Hematopoietic multipotent progenitor cell treated with erythropoietin and hydrocortisone succinate and interleukin-3 and kit ligand, for 8 days (in vitro differentiated cells): ENCODE measurements around the gene TSPAN32.
"Not testable (repeated sequence)": the region's sequence is repeated elsewhere in the genome, so short reads cannot be mapped to it uniquely, and the experiment has no call there.

Experiments used
- DNase-seq: peaks from one replicate; pipeline ENCODE4 v3.0.0-alpha.2; 2015

Gene TSPAN32

DNA sequence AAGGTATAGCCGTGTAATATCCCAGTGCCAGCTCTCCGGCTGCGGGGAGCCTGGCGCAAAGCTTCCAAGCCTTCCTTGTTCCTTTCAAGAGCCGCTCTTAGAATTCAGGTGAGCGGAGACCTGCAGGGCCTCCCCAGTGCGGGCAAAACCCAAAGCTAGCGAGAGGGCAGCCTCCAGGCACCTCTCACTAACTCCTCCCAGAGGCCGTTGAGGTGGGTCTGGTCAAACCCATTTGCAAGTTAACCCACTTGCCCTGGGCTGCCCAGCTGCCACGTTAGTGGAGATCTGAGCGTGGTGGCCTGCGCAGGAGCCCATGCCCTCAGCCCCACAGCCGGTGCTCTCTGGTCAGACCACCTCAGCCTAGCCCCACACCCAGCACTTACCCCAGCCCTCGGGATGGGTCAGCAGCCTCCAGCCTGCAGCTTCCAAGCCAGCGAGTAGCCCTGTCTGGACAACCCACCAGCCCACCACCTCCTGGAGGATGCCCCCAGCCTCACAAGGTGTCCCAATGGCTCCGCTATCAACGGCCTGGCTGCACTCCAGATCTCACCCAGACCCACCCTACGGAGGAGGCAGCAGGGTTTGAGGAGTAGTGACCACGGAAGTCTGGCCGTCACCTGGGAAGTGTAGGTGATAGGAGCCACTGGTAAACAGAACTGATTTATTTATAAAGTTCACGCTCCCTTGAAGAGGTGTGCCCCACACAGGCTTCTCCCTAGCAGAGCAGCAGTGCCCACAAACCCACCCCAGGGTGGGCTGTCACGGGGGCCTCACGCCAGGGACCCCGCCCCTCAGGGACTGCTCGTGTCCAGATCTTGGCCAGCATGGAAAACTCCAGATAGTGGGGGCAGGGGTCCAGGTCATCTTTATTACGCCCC is 33.7 kb upstream of the TSPAN32 start:
- no peak for DNase-seq

DNA sequence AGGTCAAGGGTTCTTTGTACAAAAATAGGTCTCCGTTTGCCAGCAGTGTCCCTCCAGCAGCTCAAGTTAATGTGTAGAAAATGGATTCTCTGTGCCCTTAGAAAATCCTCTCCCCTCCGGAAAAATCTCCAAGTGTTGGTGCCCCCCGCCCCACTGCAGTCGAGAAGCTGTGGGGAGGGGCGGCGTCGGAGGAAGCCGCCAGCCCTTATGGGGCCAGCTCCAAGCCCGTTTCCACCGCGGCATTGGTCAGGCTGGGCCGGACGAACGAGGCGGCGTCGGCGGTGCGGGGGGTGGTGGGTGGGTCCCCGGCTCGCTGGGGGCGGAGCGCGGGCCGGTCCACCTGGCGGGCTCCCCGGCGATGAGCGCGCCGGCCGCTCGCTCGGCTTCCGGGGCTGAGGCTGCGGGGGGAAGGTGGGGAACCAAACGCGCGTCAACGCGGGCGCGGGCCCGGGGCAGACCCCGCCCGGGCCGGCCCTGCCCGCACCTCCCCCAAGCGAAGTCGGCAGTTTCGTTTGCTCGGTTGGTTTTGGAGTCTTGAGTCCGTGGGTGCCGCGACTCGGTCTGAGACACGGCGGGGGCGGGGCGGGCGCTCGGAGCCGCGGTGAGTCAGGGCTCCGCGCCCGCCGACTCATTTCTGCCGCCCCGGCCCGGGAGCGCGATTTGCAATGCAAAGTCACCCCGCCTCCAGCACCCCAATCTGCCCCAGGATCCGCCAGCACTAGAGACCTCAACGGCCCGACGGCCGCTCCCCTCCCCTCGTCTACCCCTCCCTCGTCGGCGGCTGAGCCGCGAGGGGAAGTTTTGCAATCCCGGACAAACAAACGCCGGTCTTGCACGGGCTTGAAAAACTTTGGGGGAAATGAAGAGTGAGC is 32.8 kb upstream of the TSPAN32 start:
- no peak for DNase-seq

DNA sequence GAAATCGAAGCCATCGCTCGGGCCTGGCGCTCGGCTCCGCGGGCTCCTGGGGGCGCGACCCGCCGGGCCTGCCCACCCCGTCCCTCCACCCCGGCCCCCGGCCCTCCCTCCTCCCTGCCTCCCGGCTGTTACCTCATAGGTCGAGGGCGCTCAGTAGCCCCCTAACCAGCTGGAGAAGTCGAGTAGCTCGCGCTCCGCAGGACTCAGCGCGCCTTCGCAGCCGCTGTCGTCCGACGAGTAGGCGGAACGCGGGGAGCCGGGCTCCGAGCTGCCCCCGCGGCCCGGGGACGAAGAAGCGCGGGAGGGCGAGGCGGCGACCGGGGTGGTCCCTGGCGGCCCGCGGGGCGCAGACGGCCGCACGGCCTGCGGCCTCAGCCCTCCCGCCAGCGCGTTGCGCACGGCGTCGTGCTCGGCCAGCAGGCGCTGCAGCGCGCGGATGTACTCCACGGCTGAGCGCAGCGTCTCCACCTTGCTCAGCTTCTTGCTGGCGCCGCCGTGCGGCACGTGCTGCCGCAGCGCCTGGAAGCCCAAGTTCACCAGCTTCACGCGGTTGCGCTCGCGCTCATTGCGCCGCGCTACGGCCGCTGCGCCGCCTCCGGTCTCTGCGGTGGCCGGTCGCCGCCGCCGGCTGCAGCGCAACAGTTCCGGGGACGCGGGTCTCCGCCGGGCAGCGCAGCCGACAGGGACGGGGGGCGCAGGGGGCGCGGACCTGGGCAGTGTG is 32.1 kb upstream of the TSPAN32 start:
- peak; percentile 56 for DNase-seq

DNA sequence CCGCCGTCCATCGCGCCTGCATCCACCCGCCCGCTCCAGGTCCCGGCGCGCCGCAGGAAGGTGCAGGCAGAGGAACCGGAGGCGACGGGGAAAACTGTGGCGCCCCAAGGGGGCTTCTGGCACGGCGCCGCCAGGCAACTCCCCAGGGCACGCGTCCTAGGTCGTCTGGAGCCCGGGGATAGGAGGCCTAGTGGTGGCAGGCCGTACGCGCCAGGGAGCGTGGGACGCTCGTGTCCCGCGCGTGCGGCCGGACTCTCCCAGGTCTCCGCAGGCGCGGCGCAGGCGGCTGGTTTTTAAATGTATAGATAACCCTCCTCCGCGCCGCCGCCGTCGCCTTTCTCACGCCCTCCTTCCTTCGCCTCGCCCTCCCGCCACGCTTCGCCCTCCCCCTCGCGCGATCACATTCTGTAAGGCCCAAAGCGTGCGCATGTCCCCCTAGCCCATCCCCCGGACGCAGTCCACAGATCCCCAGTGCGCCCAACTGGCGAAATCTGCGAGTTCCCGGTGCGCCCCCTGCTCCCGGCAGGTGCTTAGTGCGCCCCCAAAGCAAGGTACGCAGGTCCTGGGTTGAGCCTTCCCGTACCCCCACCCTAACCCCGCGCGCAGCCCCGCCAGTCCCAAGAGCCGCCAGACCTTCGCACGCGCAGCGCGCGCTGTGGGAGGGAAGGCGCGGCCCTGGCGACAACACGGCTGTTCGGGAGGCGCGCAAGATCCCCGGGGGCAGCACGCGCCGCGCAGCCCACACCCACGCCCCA is 31.3 kb upstream of the TSPAN32 start, which contains the start of gene ASCL2:
Gene ASCL2, minus strand, starts transcription at position 267 of the 755 bp plus-strand sequence. Its CDS starts 256 bp downstream, at position 11.
- DNase-seq = no peak

DNA sequence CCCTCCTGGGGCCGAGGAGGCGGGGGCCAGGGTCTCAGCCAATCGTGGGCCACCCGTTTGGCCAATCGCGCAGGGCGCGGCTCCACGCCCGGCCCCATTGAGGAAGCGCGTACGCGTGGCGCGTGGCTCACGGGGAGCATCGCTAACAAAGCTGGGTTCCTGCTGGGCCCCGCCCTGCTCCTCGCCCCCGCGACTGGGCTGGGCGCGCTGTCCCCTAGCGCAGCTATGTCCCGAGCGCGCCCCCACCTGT is 30.8 kb upstream of the TSPAN32 start:
- DNase-seq = no peak

DNA sequence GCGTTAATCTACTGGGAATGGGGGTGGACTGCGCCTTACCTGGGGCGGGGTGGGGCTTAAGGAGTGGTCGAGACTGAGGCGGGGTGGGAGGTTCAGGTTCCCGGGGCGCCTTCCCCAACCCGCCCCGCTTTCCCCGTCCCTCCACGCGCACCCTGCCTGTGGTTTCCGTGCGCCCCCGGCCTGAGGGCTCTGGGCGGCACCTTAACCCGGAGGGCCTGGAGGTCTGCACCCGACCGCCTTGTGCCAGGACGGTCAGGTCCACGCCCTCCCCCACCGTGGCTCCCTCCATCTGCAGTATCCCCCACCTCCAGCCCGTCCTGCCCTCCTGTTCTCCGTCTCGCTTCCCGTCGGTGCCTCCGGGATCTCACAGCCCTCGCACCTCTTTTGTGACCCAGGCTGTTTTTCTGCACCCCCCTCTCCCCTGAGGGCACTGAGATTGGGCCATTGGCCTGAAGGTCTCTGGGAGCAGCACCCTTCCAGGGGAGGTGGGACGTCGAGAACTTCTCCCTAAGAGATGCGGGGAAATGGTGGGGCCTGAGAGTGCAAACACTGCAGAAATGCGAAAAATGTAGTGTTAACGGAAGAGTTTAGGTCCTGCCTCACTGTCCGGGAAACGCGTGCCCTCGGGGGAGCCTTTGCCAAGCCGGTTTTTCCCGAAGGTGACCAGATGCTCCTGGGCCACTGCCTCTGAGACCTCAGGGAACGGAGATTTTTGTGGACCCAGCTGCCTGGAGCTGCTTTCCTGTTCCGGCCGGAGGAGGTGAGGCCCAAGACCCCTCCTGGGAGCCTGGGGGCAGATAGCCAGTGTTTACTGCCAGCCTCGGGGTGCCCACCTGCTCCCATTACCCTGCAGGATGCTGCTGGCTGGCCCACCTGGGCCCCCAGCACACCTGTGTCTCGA is 30.2 kb upstream of the TSPAN32 start:
- DNase-seq = no peak

DNA sequence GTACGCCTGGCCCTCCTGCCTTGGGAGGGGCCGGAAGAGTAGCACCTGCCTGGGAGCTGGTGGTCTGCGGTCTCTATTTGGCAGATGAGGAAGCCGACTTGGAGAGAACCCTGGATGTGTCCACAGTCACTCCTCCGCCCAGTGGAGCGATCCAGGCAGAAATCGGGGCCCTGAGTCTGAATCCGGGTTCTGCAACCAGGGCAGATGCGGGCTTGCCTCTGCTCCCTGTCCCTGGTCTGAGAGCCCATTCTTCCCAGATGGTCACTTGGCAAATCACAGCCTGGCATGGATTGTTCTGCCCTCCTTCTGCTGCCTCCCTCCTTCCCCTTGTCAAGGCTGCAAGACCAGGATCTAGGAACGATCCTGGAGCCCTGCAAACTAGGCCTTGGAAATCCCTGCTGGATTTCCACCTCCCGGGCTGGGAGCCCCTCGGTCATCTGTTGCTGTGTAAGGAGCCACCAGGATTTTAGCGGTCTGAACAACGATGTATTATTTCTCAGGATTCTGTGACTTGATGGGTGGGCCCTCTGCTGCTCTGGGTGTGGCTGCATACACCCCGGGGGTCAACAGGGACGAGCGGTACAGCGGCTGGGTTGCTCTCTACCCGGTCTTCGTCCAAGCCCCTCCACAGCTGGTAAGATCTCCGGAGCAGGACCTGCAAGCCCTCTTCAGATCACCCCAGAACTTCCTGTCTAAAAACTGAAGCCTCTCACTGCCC is 29.4 kb upstream of the TSPAN32 start:
- DNase-seq = no peak

DNA sequence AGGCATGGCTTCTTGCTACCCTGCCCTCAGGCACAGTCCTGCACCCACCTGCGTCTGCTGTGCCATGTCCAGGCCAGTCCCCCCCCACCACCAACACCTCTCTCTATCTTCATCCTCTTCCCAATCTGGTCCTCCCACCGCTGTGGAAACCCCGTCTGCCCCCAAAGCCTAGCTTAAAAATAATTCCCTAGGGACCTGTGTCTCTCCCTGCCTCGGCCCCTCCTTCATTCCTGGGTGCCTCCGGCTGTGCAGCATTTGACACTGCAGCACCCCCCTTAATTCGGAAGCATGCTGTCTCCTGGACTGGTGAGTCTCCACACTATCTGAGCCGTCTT is 28.9 kb upstream of the TSPAN32 start:
- no peak for DNase-seq

DNA sequence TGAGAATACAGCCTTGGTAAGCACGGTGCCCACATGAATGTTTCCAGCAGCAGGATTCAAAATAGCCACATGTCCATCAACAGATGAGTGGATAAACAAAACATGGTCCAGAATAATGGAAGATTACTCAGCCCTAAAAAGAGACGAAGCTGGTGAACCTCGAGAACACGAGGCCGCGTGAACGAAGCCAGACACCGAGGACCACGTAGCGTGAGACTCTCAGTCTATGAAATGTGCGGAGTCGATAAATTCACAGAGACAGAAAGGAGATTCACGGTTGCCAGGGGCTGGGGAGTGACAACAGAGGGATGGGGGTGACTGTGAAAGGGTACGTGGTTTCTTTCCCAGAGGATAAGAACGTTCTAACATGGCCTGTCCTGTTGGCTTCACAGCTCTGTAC is 28.5 kb upstream of the TSPAN32 start:
- no peak for DNase-seq

DNA sequence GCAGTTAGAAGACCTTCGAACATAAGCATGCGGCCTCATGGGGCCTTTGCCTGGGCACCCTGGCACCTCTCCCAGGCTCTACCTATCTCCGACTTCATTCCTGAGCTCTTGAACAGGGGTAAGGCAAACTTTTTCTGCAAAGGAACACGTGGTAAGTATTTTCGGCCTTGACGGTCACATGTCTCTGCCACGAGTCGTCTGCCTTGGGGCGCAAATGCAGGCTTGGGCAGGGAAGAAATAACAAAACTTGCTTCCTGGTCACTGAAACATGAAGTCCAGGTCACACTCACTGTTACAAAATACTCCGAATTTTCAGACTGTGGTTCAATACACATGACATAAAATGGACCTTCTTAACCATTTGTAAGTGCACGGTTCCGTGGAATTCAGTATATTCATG is 28.0 kb upstream of the TSPAN32 start:
- no peak for DNase-seq

DNA sequence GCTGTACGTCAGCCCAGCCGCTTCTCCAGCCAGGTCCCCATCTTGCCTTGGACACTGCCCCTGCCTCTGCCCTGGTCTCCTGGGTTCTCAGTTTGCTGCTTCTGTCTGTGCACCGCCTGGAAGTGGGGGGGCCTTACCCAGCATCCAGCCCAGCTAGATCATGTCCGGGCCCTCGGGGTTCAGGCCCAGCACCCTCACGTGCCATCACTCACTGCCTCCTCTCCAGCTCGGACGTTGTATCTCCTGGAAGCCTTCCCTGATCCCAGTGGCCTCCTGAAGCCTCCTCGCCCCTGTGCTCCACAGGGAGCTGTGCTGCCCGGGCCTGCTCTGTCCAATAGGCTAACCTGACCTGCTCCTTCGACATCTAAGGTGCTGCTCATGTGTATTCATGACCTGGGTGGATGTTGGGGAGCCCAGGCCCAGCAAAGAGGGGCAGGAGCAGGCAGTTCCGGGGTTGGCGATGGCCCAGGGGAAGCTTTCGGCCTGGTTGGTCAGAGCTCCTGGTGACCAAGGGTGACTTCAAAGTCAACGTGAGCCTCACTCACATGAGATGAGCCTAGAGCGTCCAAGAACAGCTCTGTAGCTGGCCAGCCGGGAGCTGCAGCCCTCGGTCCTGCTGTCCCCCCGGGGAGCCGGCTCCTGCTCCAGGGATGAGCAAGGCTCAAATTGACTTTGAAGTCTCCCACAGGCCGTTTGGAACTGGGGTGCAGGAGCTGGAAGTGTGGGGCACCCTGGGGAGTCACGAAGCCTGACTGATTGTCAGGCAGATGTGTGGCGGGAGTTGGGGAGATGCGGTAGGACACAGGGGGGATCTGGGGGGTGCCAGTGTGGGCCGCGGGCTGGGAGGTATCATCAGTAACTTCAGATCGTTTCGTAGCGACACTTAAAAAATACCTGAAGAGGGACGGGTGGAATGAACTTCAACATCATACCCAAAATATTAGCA is 26.2 kb upstream of the TSPAN32 start:
- no peak for DNase-seq

DNA sequence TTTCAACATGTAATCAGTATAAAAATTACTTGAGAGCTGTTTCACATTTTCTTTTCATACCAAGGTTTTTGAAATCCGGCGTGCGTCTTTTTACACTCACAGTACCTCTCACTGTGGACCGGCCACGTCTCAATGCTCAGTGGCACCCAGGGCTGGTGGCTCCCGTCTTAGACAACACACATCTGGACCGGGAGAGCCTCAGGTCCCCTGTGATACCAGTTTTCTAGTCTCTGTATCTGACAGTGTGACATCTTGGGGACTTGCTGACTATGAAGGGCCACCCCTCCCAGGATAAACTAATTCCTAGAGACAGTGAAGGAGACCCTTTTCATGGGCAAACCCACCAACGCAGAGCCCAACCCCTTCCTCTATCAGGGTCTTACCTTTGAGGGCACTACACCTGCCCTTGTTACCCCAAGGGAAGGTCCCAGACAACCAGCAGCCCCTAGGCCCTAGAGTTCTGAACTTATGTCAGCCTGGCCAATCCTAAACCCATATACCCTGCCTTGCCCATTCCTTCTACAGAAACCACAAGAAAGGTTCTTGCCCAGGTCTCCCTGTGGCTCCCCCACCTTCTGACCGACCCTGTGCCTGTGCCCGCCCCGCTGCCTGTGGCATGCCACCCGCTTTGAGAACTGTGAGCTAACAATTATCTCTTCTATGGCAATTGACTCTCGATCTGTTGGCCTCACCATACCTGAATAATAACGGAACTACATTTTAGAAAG is 25.4 kb upstream of the TSPAN32 start:
- DNase-seq = no peak

DNA sequence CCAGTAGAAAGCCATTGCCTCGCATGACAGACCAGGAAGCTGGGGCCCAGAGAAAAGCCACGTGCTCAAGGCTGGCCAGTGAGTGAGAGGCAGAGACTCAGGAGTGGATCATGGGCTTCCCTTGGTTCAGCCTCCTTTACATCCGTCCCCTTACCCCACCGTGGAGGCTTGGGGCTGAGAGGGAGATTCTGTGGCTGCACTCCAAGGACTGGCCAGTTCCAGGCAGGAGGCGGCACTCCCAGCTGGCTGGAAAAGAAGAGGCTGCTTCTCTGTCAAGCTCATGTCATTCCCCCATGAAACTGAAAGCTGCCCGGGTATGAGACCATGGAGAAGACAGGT is 24.8 kb upstream of the TSPAN32 start:
- DNase-seq = no peak

DNA sequence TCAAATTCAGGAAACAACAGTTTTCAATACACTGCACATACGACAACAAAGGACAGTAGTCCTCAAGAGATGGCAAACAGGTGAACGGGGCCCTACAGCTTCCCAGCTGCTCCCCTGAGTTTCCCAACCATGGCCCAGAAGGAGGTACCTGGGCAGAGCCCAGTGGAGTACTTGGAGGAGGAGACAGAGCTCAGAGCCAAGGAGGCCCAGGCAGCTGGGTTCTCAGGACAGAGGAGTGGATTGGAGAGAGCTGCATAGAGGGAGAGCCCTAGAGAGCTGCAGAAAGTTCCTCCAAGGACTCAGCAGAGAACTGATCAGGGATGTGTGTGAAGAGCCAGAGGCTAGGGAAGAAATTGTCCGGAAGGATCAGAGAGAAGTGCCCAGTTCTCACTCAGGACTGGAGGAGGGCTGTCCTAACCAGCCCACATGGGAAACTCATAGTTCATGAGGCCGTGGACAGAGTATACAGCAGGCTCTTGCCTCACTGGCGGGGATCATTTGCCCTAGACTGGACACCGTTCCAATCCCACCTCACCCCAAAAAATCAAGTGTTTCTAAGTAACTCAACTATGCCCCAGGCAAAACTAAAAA is 23.8 kb upstream of the TSPAN32 start:
- no peak for DNase-seq

DNA sequence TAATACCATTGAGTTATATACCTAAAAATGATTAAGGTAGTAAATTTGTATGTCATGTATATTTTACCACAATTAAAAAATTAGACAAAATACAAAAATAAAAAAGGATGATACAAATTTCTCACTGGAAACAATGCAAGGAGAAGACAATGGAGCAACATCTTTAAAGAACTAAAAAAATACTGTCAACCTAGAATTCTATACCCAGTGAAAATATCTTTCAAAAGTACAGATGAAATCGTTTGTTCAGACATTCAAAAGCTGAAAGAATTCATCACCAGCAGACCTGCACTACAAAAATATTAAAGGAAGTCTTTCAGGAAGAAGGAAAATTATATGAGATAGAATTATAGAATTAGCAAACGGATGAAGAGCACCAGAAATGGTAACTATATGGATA is 21.6 kb upstream of the TSPAN32 start:
- DNase-seq = no peak

DNA sequence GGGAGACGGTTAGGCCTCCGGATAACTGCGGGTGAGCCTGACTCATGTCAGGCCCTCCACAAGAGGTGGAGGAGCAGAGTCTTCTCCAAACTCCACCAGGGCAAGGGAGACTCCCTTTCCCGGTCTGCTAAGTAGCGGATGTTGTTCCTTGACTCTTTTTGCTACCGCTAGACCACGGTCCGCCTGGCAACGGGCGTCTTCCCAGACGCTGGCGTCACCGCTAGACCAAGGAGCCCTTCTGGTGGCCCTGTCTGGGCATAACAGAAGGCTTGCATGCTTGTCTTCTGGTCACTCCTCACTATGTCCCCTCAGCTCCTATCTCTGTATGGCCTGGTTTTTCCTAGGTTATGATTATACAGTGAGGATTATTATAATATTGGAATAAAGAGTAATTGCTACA is 15.5 kb upstream of the TSPAN32 start:
- DNase-seq = not testable (repeated sequence)

DNA sequence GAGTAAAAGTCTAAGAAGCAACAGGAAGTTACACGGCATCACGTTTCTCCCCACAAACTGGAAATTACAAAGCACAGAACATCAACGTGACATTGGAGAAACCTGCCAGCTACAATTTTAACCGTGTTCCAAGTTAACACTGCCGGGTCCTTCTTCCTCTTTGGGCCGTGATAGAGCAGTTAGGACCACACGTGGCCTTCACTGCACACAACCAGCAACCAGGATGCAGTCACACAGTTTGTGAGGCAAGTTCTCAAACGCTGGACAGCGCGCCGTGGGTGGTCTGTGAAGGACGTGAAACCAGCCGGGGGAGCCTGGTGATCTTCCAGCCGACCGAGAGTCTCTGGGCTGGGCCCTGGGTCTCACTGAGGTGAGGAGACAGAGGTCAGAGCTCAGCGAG is 14.7 kb upstream of the TSPAN32 start:
- no peak for DNase-seq

DNA sequence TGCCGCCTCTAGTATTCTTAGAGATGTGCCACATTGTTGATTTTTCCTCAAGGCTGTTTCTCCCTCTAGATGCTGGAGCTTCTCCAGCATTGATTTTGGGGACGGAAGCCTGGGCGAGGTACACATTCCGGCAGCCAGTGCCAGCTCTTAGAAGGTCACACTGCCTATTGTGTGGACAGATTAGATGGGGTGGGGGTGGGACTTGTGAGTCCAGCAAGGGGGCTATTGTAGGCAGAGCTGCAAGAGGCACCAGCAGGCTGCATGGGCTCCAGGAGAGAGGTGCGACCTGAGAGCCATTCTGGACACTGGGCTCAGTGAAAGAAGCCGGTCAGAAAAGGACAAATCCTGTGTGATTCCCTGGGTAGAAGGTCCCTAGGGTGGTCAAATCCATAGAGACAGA is 12.5 kb upstream of the TSPAN32 start:
- no peak for DNase-seq

DNA sequence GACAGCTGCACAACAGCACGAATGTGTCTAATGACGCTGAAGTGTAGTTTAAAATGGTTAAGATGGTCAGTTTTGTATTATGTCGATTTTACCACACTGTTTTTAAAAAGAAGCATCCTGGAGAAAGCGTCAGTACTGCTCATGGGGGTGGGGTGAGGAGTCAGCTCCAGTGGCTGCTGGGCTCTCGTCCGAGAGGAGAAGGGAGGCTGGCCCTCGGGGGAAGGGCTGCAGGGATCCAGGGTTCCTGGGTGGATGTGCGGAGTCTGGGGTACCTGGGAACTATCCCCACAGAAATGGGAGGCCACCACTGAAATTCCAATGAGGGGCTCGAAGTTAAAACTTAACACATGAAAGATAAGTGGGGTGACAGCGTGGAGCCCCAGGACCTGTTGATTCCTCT is 12.0 kb upstream of the TSPAN32 start:
- DNase-seq = no peak
